ENCODE measurements around the gene GIPC2.

DNA sequence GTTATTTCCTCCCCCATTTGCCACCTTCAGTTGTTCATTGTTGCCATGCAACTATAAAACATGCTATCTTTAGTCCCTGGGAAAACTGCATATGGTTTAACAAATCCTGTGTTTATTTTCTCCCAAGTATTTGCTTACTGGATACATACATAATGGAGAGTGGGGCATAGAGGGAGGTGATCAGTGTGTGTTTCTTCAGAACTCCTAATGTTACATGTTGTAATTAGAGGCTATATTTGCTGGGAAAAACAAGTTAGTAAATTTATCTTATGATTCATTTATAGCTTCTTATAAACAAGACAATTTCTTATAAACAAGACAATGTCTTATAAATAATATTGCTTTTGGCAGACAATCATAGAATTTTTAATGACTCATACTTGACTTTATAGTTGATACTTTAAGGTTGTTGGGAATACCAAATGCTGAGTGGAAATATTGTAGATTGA, 7.3 kb upstream of the GIPC2 start:
- TF ChIP-seq CTCF (IDR thresholded peaks at IDR 0.05), result no peak
- TF ChIP-seq POLR2A (IDR thresholded peaks at IDR 0.05), result no peak

All from lower leg skin (tissue), 3 donors.